GM12878 (cell line): ENCODE data around the gene VARS2. TPM values are rescaled to one million over a fixed set of nuclear protein-coding genes. Genes with fewer than 3 reads are reported as not detected.

ENCODE experiments used
- CBFB ChIP-seq: IDR thresholded peaks from 2 replicates; pipeline ENCODE4 v1.6.1; 2016; ENCODE audit warnings: antibody characterized with exemption, low read depth
- CHD4 ChIP-seq: fragments of 200-600 bp; sonication (generic); IDR thresholded peaks from 2 replicates; pipeline ENCODE4 v1.6.1; 2016; ENCODE audit warnings: mild to moderate bottlenecking
- EED ChIP-seq: sonication (generic); IDR thresholded peaks from 2 replicates; pipeline ENCODE4 v1.6.1; 2016; ENCODE audit warnings: antibody characterized with exemption, low read depth
- EP300 ChIP-seq, 2 experiments: fragments of 150-350 bp in 1 of 2; IDR thresholded peaks; 2 replicates each; pipeline ENCODE4 v1.6.1; 2011 to 2012; ENCODE audit warnings: low read depth in 2 of 2, low read length in 2 of 2, borderline replicate concordance in 1 of 2, improper control_type of control experiment in 1 of 2, inconsistent platforms in 1 of 2; ENCODE audit not compliant: control insufficient read depth in 1 of 2
- JUND ChIP-seq: IDR thresholded peaks from 2 replicates; pipeline ENCODE4 v1.6.1; 2012; ENCODE audit warnings: low read depth, mild to moderate bottlenecking, low read length, improper control_type of control experiment, moderate library complexity
- MEF2A ChIP-seq: IDR thresholded peaks from 2 replicates; pipeline ENCODE4 v1.6.1; 2011; ENCODE audit warnings: low read depth, mild to moderate bottlenecking, low read length, moderate library complexity; ENCODE audit not compliant: insufficient read depth
- MTA3 ChIP-seq: IDR thresholded peaks from 2 replicates; pipeline ENCODE4 v1.6.1; 2012; ENCODE audit warnings: low read length, inconsistent platforms, borderline replicate concordance
- RCOR1 ChIP-seq: conservative IDR thresholded peaks from 2 replicates; pipeline ENCODE4 v1.6.1; 2012; ENCODE audit warnings: low read depth, low read length, improper control_type of control experiment
- SP1 ChIP-seq: IDR thresholded peaks from one replicate; pipeline ENCODE4 v1.6.1; 2011; ENCODE audit warnings: low read depth, low read length
- SPI1 ChIP-seq: IDR thresholded peaks from 2 replicates; pipeline ENCODE4 v1.6.1; 2011; ENCODE audit warnings: low read depth, mild to moderate bottlenecking, low read length, moderate library complexity, borderline replicate concordance; ENCODE audit not compliant: insufficient read depth
- STAT1 ChIP-seq: fragments of 450-650 bp; conservative IDR thresholded peaks from 2 replicates; pipeline ENCODE4 v1.6.1; 2014; ENCODE audit warnings: antibody characterized with exemption, mild to moderate bottlenecking
- STAT3 ChIP-seq: IDR thresholded peaks from 2 replicates; pipeline ENCODE4 v1.6.1; 2011; ENCODE audit warnings: low read depth, low read length, improper control_type of control experiment
- TARDBP ChIP-seq: IDR thresholded peaks from 2 replicates; pipeline ENCODE4 v1.6.1; 2016; ENCODE audit warnings: borderline replicate concordance
- ZNF274 ChIP-seq: IDR thresholded peaks from one replicate; pipeline ENCODE4 v1.8.0; 2011; ENCODE audit not compliant: insufficient read length, insufficient read depth
- polyA plus RNA-seq, 11 experiments: library from polyadenylated mRNA; depleted of rRNA in 4 of 11; unstranded in 6 of 11; stranded (reverse) in 5 of 11; fragments of >200 nt; fragmentation: Nextera tagmentation in 4 of 11; fragmentation: Illumina TruSeq in 1 of 11; extraction: Ambion mirVana in 4 of 11; extraction: Trizol in 1 of 11; gene quantifications; 1 replicate in 1 of 11; 2 replicates in 10 of 11; pipeline versions ENCODE4 v1.2.1 to v1.2.3, GENCODE V29; 2011 to 2016; ENCODE audit warnings: inconsistent platforms in 2 of 11, missing spikeins in 2 of 11, low read depth in 1 of 11
- total RNA-seq, 4 experiments: library from RNA; depleted of rRNA in 3 of 4; stranded (reverse); fragments of >200 nt in 3 of 4; fragmentation: Illumina TruSeq in 1 of 4; extraction: Trizol in 1 of 4; gene quantifications; 2 replicates each; pipeline versions ENCODE4 v1.2.1 to v1.2.3, GENCODE V29; 2013 to 2021
- TF ChIP-seq, protein P1 (sequence below): fragments of 150-350 bp; IDR thresholded peaks from 2 replicates; pipeline ENCODE4 v1.6.1; 2016; ENCODE audit warnings: low read depth, low read length
- TF ChIP-seq, protein P2 (sequence below): fragments of 450-650 bp; IDR thresholded peaks from 2 replicates; pipeline ENCODE4 v1.6.1; 2014; ENCODE audit warnings: mild to moderate bottlenecking
- TF ChIP-seq, protein P3 (sequence below): IDR thresholded peaks from 2 replicates; pipeline ENCODE4 v1.6.1; 2012; ENCODE audit warnings: low read depth, low read length, improper control_type of control experiment
- TF ChIP-seq, protein P4 (sequence below): IDR thresholded peaks from 2 replicates; pipeline ENCODE4 v1.6.1; 2011; ENCODE audit warnings: borderline replicate concordance, low read depth, mild to moderate bottlenecking, moderate library complexity, mixed read lengths, low read length; ENCODE audit not compliant: insufficient read depth; ENCODE audit errors: extremely low read length
- TF ChIP-seq, protein P5 (sequence below): fragments of 450-650 bp; IDR thresholded peaks from 2 replicates; pipeline ENCODE4 v1.6.1; 2018; ENCODE audit warnings: borderline replicate concordance, mild to moderate bottlenecking; ENCODE audit not compliant: partially characterized antibody
- TF ChIP-seq, protein P6 (sequence below): IDR thresholded peaks from 2 replicates; pipeline ENCODE4 v1.6.1; 2012; ENCODE audit warnings: low read depth, low read length, improper control_type of control experiment

VARS2 gene
- total and polyA plus RNA-seq, 10 of the 15 experiments (the other 5 are each of a cell fraction or from before 2014, with no cell fraction given) = 3.8 to 70.7 (median 49.1) TPM

DNA sequence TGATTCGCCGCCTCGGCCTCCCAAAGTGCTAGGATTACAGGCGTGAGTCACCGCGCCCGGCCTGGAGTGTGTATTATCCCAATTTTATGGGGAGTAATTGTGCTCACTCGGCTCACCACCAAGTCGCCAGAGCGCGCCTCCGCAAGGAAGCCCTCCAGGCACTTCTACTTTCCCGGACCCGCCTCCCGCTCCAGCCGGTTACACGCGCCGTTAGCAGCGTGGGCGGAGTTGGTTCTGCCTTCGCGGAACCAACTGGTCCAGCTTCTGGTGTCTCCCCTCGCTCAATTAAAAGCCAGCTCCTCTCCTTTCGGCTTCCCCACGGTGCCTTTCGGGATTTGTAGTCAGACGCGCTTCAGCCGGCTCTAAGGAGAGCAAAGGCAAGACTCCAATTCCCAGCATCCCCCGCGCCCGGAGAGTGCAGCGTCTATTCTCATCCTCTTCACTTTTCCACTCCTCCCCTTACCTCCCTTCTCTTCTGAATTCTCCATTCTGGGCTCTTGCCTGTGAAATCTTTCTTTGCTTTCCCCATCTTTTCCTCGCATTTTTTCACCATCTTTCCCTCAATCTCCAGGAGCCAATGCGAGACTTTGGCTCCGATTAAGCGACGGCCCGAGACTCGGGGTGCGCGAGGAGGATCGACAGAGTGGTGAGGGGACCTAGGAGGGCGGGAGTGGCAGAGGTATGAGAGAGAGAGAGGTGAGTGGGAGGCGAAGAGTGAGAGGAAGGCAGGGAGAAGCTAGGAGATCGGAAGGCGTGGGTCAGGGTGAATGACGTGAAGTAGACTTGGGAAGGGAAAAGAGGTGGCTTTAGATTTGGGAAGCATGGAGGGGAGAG lies 6.1 kb upstream of the VARS2 start, which contains the start of gene GTF2H4 (continued):
- TF ChIP-seq, protein P1, sequence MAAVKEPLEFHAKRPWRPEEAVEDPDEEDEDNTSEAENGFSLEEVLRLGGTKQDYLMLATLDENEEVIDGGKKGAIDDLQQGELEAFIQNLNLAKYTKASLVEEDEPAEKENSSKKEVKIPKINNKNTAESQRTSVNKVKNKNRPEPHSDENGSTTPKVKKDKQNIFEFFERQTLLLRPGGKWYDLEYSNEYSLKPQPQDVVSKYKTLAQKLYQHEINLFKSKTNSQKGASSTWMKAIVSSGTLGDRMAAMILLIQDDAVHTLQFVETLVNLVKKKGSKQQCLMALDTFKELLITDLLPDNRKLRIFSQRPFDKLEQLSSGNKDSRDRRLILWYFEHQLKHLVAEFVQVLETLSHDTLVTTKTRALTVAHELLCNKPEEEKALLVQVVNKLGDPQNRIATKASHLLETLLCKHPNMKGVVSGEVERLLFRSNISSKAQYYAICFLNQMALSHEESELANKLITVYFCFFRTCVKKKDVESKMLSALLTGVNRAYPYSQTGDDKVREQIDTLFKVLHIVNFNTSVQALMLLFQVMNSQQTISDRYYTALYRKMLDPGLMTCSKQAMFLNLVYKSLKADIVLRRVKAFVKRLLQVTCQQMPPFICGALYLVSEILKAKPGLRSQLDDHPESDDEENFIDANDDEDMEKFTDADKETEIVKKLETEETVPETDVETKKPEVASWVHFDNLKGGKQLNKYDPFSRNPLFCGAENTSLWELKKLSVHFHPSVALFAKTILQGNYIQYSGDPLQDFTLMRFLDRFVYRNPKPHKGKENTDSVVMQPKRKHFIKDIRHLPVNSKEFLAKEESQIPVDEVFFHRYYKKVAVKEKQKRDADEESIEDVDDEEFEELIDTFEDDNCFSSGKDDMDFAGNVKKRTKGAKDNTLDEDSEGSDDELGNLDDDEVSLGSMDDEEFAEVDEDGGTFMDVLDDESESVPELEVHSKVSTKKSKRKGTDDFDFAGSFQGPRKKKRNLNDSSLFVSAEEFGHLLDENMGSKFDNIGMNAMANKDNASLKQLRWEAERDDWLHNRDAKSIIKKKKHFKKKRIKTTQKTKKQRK = no peak; the same call in 1 of the 2 replicates
- TF ChIP-seq EP300 (IDR thresholded peaks at IDR 0.05; ENCODE audit: borderline replicate concordance in 1 of 2, control insufficient read depth in 1 of 2, low read depth in 2 of 2, low read length in 2 of 2) (no peak), JUND (no peak), TARDBP (peak; percentile 96), EED (peak; percentile 84), CHD4 (no peak), STAT3 (no peak), RCOR1 (no peak), SPI1 (no peak), MEF2A (0 out of 2 replicates have a peak, but pooled peaks have one; percentile 45), CBFB (peak; percentile 37; the same call in 1 of the 2 replicates), STAT1 (peak; percentile 98), ZNF274 (no peak), MTA3 (no peak), SP1 (peak; percentile 61)
- TF ChIP-seq, protein P2, sequence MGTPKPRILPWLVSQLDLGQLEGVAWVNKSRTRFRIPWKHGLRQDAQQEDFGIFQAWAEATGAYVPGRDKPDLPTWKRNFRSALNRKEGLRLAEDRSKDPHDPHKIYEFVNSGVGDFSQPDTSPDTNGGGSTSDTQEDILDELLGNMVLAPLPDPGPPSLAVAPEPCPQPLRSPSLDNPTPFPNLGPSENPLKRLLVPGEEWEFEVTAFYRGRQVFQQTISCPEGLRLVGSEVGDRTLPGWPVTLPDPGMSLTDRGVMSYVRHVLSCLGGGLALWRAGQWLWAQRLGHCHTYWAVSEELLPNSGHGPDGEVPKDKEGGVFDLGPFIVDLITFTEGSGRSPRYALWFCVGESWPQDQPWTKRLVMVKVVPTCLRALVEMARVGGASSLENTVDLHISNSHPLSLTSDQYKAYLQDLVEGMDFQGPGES = peak; percentile 73; the same call in 1 of the 2 replicates
- TF ChIP-seq, protein P3, sequence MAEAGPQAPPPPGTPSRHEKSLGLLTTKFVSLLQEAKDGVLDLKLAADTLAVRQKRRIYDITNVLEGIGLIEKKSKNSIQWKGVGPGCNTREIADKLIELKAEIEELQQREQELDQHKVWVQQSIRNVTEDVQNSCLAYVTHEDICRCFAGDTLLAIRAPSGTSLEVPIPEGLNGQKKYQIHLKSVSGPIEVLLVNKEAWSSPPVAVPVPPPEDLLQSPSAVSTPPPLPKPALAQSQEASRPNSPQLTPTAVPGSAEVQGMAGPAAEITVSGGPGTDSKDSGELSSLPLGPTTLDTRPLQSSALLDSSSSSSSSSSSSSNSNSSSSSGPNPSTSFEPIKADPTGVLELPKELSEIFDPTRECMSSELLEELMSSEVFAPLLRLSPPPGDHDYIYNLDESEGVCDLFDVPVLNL = no peak
- TF ChIP-seq, protein P4, sequence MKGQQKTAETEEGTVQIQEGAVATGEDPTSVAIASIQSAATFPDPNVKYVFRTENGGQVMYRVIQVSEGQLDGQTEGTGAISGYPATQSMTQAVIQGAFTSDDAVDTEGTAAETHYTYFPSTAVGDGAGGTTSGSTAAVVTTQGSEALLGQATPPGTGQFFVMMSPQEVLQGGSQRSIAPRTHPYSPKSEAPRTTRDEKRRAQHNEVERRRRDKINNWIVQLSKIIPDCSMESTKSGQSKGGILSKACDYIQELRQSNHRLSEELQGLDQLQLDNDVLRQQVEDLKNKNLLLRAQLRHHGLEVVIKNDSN = no peak
- TF ChIP-seq, protein P5, sequence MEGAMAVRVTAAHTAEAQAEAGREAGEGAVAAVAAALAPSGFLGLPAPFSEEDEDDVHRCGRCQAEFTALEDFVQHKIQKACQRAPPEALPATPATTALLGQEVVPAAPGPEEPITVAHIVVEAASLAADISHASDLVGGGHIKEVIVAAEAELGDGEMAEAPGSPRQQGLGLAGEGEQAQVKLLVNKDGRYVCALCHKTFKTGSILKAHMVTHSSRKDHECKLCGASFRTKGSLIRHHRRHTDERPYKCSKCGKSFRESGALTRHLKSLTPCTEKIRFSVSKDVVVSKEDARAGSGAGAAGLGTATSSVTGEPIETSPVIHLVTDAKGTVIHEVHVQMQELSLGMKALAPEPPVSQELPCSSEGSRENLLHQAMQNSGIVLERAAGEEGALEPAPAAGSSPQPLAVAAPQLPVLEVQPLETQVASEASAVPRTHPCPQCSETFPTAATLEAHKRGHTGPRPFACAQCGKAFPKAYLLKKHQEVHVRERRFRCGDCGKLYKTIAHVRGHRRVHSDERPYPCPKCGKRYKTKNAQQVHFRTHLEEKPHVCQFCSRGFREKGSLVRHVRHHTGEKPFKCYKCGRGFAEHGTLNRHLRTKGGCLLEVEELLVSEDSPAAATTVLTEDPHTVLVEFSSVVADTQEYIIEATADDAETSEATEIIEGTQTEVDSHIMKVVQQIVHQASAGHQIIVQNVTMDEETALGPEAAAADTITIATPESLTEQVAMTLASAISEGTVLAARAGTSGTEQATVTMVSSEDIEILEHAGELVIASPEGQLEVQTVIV = peak; percentile 80
- TF ChIP-seq, protein P6, sequence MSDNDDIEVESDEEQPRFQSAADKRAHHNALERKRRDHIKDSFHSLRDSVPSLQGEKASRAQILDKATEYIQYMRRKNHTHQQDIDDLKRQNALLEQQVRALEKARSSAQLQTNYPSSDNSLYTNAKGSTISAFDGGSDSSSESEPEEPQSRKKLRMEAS = 0 out of 2 replicates have a peak, but pooled peaks have one; percentile 38
